A549 (cell line): ENCODE data around the gene MGLL.

Experiments
- CBX2 ChIP-seq: fragments of 200-600 bp; sonication (generic); IDR thresholded peaks from 2 replicates; pipeline ENCODE4 v1.6.1; 2016; ENCODE audit warnings: low read depth, mild to moderate bottlenecking, borderline replicate concordance
- CEBPB ChIP-seq, 2 experiments: fragments of >200 bp in 1 of 2; sonication (Bioruptor Twin) in 1 of 2; formaldehyde crosslinking in 1 of 2; IDR thresholded peaks; 2 replicates each; pipeline ENCODE4 v1.6.1; 2012 to 2016
- CHD2 ChIP-seq: fragments of 150-350 bp; IDR thresholded peaks from 2 replicates; pipeline ENCODE4 v1.6.1; 2014; ENCODE audit warnings: low read length; ENCODE audit not compliant: partially characterized antibody
- CTCF ChIP-seq: fragments of >200 bp; sonication (Bioruptor Twin); formaldehyde crosslinking; IDR thresholded peaks from 3 replicates; pipeline ENCODE4 v1.5.1; 2016
- HOXA7 ChIP-seq: fragments of 250-450 bp; sonication (Bioruptor Pico); IDR thresholded peaks from 2 replicates; pipeline ENCODE4 v1.5.0; 2020; ENCODE audit warnings: mild to moderate bottlenecking, moderate library complexity
- KDM5A ChIP-seq: fragments of 200-600 bp; sonication (generic); IDR thresholded peaks from 2 replicates; pipeline ENCODE4 v1.6.1; 2016; ENCODE audit warnings: antibody characterized with exemption, mild to moderate bottlenecking
- PHF8 ChIP-seq: fragments of 200-600 bp; sonication (generic); IDR thresholded peaks from 2 replicates; pipeline ENCODE4 v1.6.1; 2016; ENCODE audit warnings: low read depth, mild to moderate bottlenecking, antibody characterized with exemption, moderate library complexity, borderline replicate concordance
- POLR2A ChIP-seq: IDR thresholded peaks from 2 replicates; pipeline ENCODE4 v1.6.1; 2012; ENCODE audit warnings: mild to moderate bottlenecking, low read length
- RAD21 ChIP-seq, 2 experiments: fragments of >200 bp in 1 of 2; sonication (Bioruptor Twin) in 1 of 2; formaldehyde crosslinking in 1 of 2; IDR thresholded peaks in 1 of 2; conservative IDR thresholded peaks in 1 of 2; 2 replicates in 1 of 2; 3 replicates in 1 of 2; pipeline ENCODE4 v1.6.1; 2012 to 2018; ENCODE audit warnings: inconsistent platforms in 1 of 2
- REST ChIP-seq: fragments of 200-600 bp; sonication (generic); IDR thresholded peaks from 2 replicates; pipeline ENCODE4 v1.6.1; 2016; ENCODE audit warnings: antibody characterized with exemption, mild to moderate bottlenecking, moderate library complexity
- RFX5 ChIP-seq: fragments of 450-650 bp; IDR thresholded peaks from 2 replicates; pipeline ENCODE4 v1.7.1; 2014; ENCODE audit warnings: antibody characterized with exemption, mild to moderate bottlenecking, moderate library complexity
- ZC3H11A ChIP-seq: fragments of 450-650 bp; IDR thresholded peaks from 2 replicates; pipeline ENCODE4 v1.6.1; 2014; ENCODE audit warnings: antibody characterized with exemption, mild to moderate bottlenecking

DNA sequence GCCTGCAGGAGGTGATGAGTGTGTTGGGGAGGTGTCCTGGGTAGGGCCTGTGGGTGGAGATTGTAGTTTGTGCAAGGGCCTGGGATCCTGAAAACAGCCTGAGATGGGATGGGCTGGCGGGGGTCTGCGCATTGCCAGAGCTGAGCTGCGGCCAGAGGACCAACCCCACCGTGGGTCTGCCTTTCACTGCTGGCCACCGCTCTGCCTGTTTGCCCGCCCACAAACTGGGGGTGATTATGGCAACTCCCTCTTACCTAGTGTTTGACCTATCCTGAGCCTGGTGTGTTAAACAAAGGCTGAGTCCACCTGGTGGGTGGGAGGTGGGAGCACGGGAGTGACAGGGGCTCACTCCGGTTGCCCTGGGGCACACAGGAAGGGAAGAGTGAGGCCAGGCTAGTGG lies 139.8 kb downstream of the MGLL start:
- TF ChIP-seq PHF8: no peak
- TF ChIP-seq CHD2: no peak
- TF ChIP-seq REST: no peak
- TF ChIP-seq POLR2A: no peak
- TF ChIP-seq RFX5: no peak
- TF ChIP-seq ZC3H11A: no peak
- no peak for TF ChIP-seq RAD21 (conservative IDR thresholded peaks at IDR 0.05 in 1 of 2, IDR thresholded peaks at IDR 0.05 in 1 of 2)
- TF ChIP-seq HOXA7: no peak
- TF ChIP-seq CTCF: no peak
- no peak for TF ChIP-seq KDM5A
- no peak for TF ChIP-seq CEBPB (IDR thresholded peaks at IDR 0.05)
- TF ChIP-seq CBX2: no peak
